Stimulated activated CD4-positive, alpha-beta T cell treated with anti-CD3 and anti-CD28 coated beads, Interleukin-12 subunit alpha, Interleukin-12 subunit beta, amount 100 ng/mL, for 24 hours (primary cell): ENCODE data around the gene GARS1.
"Not testable (repeated sequence)": the region's sequence is repeated elsewhere in the genome, so short reads cannot be mapped to it uniquely, and the experiment has no call there.

Source experiments
- DNase-seq, 2 experiments: peaks; one replicate each; pipeline ENCODE4 v3.0.0-alpha.2; 2020; ENCODE audit warnings: low read depth in 2 of 2

Gene GARS1

DNA sequence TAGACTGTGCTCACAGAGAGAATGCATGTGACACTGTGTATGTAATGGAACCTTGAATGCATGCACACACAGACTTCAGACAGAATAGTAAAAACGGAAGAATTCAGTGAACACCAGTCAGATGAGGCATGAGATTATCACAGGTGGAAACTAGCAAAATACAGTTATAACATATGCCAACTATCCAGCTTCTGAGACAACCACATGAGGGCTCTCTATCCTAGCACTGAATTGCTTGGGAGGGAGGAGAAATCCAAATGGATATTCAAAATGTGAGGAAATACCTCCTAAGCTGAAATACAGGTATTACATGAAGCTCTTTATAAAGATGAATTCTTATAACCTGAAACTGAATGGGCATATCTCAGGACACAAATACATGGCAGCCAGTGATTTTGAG, 30.6 kb downstream of the GARS1 start:
- DNase-seq = no peak

DNA sequence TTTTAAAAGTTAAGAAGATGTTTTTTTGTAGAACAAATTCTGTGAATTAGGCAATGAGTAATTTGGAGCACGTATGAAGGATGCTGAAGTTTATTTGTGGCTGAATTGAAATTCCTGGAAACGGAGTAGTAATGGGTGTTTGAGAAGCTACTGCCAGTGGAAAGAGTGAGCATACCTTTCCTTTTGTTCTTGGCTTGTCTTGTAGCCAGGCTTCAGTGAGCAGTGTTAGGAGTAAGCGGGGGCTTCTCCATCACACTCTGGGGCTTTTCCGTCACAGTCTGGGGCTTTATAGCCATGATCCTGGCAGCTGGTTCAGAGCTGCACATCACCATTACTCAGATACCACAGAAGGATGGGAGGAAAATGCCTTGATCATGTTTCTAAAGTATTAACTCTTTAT, 32.3 kb downstream of the GARS1 start:
- DNase-seq = no peak

DNA sequence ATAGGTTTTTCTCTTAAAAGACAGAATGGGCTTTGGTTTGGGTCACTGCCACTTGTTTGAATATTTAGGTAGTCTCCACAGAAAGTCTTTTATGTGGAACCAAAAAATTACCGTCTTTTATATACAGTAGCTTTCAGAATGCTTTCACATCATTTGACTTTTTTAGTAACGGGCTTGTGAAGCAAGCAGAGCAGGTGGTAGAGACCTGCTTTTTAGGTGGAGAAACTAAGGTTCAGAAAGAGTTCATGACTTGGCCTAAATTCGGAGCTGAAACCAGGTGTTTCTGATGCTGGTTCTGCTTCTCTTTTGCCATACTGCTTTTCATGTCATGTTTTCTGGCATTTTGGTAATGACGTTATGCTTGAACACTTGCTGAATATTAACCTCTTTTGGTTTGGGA, 36.3 kb downstream of the GARS1 start:
- DNase-seq = no peak

DNA sequence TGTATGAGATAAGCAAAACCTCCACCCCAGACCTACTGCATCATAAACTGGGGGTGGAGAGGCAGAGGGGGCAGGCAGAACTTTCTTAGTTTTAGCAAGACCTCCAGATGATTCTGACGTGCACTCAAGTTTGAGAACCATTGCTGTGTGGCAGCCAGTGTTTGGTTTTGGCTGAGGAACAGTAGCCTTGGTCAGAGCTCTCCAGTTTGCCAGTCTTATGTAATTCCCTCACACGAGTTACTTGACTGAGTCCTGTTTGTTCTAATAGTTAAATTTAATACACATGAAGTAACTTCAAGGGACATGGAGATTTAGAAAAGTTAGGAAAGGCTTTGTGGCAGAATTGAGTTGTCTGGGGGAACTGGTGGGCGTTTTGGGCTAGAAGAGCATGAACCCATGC, 38.5 kb downstream of the GARS1 start:
- no peak for DNase-seq

DNA sequence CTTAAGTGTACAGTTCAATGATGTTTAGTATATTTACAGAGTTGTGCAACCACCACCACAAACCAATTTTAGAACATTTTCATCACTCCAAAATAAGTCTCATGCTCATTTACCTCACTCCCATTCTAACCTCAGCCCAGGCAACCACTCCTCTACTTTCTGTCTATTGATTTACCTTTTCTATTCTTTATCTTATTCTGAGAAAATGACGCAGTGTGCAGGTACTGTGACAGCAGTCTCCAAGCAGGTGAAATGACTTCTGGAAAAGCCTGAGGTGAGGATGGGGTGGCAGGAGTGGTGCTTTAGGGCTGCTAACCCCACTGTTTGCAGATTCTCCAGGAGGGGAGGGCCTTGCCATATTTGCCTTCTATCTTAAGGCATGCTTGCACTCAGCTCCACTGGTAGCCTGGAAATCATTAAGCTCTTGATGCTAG, 39.5 kb downstream of the GARS1 start:
- no peak for DNase-seq

DNA sequence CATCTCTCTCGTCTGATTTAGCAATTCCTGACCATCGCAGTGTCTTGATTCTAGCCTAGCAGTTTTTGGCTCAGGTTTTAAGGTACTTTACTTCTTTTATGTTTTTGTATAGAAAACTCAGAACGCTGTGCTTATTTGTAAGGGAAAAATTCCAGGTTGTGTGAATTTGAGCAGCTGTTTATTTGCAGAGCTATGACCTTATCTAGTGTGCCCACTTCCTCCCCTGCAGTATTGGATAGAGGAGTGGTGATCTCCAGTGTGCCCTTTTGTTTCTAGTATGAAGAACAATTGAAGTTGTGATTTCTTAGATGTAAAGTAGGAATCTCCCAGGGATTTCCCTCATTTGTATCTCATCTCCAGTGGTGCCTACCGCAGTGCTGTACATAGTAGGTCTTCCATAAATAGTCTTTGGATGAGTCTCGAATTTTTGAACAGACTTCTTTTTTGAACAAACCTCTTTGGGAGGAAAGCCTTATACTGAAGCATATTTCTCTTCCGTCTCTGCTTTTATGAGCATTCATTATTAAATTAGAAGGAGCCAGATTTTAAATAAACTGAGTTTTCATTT, 40.0 kb downstream of the GARS1 start:
- DNase-seq = no peak

DNA sequence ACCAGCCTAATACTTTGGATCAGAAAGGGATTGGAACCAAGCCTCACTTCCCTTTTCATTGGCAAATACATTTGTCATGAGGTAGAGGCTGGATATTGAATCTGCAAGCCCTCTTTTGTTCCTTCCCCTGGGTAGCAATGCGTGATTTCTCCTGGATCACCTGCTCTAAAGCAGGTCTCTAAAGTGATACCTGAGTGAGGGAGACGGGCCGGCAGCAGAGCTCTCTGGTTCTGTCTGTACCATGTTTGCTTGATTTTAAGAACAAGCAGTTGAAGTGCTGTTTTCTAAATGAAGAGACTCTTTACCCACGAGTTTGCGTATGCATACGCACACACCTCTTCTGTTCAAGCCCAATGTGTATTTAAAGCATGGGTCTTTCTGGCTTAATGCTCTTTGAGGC, 41.1 kb downstream of the GARS1 start:
- DNase-seq = no peak

DNA sequence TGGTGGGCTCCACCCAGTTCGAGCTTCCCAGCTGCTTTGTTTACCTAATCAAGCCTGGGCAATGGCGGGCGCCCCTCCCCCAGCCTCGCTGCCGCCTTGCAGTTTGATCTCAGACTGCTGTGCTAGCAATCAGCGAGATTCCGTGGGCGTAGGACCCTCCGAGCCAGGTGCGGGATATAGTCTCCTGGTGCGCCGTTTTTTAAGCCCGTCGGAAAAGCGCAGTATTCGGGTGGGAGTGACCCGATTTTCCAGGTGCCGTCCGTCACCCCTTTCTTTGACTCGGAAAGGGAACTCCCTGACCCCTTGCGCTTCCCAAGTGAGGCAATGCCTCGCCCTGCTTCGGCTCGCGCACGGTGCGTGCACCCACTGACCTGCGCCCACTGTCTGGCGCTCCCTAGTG, 47.6 kb downstream of the GARS1 start:
- DNase-seq = not testable (repeated sequence)

DNA sequence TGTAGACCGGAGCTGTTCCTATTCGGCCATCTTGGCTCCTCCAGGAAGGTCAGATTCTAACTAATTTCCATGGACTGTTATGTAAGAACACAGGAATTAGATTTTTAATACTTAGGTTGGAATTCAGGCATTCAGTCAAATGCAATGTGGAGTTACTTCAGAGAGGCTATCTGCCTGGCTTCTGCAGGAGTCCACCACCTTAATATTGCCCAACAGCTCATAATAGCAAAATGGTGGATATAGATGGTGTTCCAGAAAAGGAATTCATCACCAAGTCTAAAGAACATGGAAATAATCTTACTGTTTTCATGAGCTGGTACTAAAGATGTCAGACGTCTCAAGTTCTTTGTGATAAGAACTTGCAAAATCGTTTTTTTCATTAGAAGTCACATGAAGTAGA, 48.1 kb downstream of the GARS1 start:
- no peak for DNase-seq

DNA sequence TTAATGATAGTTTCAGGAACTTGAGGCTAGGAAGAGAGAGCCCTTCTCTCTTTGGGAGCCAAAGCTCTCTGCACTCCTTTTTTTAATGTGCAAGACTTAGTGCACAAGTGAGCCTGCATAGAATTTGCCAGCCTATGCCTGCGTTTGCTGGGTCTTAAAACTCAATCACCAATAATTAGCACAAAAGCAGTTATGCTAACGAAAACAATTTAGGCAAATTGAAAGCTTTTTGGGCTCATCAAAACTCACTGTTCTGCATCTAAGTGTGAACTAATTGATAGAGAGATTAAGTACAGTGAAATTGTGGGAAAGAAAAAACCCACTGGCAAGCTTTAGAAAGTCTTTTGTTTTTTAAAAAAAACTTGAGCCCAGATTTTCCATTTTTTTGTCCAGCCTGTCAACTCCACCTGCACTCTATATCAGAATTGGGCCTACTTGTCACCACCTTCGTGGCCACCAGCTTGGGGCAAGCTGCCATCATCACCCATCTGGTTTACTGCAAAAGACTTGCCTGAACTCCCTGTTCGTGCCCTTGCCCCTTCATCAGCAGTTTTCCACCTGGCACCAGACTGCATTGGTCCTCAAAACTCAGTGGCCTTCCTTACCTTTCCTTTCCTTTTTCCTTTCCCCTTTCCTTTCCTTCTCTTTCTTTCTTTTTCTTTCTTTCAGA, 49.7 kb downstream of the GARS1 start:
- DNase-seq = no peak

DNA sequence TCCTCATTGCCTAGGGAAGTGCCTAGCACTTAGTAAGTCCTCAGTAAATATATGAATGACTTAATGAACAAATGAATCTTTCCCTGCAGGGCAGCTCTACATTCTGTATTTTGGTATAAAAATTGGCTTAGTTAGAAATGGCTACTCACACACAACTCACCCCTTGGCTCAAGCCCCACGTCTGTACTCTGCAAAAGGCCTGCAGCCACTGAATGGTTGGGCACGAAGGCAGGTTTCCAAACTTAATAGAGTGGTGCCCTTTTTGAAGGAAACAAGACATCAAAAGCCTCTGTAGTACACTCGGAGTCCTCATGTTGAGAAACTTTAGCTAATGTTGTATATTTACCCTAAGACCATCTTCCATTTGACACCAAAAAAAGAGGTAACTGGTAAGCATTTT, 51.0 kb downstream of the GARS1 start:
- DNase-seq = no peak

DNA sequence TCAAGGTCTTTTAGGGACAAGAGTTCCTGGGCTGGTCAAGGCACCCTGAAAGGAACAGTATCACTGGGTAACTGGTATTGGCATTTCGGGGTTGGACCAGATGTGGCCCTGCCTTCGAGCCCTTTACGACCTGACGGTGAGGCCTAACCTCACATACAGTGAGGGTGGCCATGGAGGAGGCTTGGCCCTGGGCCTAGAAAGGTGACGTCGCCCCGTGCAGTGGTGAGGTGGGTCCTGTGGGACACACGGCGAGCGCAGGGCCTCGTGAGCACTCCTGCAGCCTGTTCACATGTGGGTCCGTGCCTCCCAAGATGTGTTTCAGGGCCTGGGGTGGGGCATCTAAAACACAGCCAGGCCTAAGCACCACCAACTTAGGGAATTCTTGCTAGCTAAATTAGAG, 51.5 kb downstream of the GARS1 start:
- DNase-seq = no peak

DNA sequence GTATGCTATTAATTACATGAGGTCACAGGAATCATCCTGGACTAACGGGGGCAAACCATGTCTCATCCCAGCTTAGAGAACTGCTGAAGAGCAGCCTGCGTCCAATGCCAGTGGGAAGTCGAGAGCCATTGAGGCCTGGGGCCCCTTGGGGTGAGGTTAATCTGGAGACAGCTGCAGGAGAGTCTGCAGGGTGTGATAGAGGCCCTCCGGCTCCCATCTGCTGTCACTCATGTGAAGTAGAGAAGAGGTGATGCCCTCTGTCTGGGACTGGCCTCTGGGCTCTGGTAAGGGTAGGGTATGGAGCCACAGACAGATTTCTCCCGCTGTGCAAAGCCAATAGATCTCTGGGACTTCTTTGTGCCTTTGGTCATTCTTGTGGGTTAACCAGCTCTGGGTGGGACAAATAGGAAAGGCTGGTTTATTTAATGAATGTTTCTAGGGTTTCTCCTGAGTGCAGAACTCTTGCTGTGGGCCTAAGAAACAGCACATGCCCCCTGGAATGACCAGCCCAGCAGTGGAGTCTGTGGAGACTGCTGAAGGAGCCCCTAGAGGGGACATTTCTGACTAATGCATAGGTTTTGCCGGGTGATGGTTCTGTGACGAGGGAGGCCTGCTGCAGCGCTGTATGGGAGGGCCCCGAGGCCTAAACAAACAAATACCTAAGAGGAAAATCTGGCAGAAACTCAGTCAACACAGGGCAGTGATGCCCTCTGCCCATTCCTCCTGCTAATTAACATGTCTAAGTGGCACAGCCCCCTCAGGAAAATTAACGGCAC, 53.1 kb downstream of the GARS1 start:
- no peak for DNase-seq

DNA sequence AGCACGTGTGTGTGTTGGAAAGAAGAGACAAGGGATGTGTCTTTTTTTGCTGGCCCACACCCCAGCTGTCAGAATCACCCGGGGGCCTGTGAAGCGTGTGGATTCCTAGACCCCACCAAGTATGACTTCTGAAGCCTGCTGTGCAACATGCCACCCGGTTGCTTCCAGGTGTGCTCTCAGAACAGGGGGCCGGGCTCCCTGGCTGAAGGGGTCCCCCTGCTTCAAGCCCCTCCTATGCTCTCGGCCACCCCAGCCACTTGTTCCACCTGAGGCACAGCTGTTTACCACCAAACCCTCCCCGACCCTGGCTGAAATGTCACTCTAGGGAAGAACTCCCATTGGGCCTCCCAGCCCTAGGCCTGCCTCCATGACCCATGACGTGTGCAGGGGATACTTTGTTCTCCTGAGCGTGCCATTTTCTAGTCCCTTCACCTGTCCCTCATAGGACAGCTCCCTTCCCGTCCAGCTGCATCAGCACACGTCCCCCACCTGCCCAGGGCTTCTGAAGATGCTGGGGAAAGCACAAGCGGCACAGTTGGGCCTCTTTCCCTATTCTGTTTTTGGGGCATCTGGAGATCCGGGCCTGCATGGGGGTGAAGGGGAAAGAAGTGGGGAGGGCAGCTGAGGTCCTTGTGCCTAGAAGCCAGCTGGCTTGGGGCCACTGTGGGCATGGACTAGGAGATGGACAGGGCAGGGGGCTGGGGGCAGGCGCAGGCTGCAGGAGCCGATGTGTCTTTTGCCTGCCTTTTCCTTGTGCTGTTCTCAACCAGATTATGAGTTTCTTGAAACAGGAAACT, 54.3 kb downstream of the GARS1 start:
- DNase-seq = no peak

DNA sequence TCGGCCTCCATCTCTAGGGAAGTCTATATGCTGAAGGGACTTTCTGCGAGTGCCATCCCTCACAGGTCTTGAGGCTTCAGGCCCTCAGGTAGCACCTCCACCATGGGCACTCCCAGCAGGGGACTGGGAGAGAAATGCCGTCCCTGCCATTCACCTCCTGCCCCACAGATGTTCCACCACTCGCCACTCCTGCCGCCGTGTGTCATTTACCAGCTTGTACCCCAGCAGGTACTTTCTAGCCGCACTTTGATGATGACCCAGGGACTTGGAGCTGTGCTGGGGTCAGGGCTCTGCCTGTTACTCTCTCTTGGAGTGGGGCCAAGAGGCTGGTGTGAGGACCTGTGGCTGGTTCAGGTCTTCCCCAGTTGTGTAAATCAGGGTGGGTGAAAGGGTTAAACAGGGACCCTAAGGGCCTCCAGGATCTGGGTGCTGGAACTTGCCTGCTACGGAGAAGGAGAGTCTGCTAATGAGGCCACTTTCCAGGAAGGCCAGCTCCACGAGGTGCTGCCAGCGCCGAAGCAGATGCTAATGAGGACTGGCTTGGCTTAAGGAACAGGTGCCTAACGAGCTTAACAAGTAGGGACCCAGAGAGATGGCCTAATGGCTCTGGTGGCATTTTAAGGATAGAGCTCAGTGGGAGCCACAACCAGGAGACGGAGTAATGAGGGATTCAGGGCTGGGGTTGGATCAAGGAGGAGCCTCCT, 55.2 kb downstream of the GARS1 start:
- no peak for DNase-seq

DNA sequence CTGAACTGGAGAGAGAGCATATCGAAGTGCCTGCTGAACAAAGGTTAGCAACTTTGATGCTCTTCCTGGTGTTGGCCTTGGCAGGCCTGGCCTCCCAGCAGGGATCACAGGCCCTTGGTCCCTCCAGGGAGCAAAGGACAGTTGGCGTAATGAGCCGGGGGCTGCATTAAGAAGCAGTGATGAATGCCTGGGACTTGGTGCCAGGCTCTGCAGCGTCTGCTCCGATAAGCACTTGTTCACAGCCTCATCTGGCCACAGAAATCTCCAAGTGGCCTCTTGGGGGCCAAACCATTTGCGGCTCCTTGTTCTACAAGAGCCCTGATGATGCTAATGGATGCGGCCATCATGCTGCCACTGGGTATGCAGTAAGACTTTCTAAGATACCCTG, 55.7 kb downstream of the GARS1 start:
- DNase-seq = no peak

DNA sequence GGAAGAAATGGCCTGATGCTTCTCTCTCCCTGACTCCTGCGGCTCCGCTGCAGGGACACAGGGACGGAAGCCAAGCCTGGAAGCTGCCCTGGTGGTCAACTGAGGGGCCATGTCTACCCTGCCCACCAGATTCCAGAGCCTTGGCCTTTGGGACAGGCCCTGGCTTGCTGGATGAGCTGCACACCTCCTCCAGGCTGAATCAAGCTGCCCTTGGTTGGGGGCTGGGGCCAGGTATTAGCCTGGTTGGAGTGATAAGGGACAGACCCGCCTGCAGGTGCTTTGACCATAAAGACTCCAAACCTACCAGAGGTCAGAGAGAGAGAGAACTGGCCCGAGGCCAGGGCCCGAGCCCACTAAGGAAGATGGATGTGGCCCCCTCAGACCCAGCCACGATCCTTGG, 57.5 kb downstream of the GARS1 start:
- no peak for DNase-seq

DNA sequence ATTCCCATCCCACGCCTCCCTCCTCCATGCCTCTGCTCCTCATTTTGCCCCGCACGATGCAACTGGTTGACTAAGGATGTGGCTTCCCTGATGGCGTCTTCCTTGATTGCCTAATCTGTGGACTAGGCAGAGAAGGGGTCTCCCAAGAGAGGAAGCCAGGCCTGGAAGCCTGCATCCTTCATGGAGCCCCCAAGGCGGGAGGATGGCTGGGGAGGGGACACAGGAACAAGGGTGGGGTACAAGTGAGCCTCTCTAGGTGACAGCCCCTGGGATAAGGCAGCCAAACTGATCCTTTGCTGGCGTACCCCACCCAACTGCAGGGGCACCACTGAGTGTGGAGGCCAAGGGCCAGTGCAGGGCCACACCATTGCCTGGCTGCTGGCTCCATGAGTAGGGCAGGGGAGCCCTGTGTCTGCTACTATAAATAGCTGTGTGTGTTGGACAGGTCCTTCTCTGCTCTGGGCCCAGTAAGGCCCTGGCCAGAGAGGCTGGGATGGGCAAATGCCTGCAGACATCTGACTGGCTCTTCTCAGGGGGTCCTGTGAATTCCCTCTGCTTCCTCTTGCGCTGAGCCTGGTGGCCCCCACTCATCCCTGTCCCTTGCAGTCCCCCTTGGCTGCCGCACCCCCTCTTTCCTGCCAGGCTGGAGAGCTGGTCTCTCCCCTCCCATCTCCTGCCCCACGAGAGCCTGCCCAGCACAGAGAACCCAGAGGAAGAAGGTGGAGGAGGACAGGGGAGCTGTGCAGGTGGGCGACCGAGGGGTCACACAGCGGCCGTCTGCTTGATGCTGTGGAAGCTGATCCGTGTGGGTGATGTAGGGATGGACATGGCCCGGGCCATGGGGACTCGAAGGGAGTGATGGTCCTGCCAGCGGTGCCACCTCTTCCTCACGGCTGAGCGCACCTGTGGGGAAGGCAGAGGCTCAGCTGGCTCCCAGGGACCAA, 58.3 kb downstream of the GARS1 start:
- DNase-seq = no peak

DNA sequence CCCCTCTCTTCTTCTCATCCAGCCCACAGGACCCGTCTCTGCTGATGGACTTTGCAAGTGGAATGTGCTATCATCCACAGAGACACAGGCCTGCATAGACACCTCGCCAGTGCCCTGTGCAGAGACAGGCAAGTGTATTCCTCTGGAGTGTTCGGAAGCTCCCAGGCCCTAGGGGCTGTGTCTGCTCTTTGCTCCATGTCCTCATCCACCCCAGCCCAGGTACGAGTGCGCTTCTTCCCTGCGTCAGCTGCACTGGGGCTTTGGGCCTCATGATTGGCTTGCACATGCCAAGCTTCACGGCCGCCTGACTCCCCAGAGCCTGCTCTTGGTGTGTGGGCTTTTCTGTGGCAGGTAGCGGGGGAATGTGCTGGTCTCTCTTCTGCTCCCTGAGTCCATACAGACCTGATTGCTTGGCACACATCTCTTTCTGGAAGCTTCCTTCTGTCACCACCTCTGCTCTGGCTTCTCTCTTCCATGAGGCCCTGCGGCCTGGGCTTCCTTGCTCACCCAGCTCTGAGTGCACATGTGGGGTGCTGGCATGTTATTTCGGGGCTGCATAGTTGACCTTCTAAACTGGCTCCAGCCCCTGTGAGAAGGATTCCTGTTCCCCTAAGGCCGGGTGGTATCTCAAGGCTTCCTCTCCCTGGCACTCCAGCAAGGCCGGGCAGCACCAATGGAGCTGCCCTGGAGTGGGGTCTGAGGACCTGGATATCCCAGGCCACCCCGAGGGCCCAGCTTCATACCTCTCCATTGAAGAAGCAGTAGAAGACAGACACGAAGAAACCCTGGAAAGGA, 59.8 kb downstream of the GARS1 start:
- DNase-seq = no peak
